ENCODE results near the gene STPG1.
"Not testable (repeated sequence)": the region's sequence is repeated elsewhere in the genome, so short reads cannot be mapped to it uniquely, and the experiment has no call there.

The STPG1 gene, protein sequence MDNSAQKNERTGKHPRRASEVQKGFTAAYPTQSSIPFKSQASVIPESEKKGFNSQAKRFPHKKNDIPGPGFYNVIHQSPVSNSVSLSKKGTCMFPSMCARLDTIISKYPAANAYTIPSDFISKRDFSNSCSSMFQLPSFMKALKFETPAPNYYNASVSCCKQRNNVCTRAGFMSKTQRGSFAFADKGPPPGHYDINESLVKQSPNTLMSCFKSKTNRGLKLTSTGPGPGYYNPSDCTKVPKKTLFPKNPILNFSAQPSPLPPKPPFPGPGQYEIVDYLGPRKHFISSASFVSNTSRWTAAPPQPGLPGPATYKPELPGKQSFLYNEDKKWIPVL

DNA sequence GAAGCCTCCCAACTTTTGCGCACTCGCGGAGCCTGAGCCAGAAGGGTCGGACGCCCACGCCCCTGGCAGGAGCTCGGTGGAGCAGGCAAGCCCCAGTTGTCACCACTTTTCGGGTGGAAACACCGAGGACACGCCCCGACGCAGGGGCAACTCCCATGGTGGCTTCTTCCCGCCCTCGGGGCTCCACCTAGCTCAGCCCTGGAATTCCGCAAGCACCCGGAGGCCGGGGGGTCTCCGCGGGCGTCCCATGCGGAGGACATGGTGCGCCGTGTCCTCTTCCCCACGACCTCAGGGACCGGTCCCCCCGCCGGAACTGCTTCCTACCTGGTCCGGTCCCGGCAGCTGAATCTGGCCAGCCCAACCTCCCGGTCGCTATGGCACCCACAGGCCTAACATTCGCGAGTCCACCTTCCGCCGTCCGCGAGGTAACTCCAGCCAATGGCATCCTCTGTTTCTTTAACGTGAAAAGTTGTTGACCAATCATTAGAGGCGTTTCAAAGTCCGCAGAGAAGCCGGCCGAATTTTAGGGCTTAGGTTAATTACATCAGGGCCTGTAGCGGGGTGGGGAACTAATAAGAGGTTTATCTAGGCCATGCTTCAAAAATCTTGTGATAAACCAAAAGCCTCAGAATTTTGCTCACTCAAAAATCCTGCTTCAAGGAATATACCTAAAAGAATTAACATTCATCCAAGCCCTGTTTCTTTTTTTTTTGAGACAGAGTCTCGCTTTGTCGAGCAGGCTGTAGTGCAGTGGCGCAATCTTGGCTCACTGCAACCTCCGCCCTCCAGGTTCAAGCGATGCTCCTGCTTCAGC lies at the start of gene STPG1:
Gene STPG1, minus strand, starts transcription at position 433 of the 814 bp plus-strand sequence. CDS start 12,394 bp downstream, outside the sequence.
- H3K27ac ChIP-seq = peak within 1 kb of the TSS; percentile 85
- no peak for DNase-seq (ENCODE audit: low read depth, low spot score)

DNA sequence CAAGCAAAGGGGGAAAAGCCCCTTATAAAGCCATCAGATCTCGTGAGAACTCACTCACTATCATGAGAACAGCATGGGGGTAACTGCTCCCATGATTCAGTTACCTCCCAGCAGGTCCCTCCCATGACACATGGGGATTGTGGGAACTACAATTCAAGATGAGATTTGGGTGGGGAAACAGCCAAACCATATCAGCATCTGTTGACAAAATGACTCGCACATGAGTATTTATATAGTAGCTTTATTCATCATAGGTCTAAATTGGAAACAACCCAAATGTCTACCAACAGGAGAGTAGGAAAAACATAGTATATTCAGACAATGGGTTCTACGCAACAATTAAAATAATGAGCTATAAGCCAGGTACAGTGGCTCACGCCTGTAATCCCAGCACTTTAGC lies 48.5 kb upstream of the STPG1 start:
- peak; percentile 26 for DNase-seq (ENCODE audit: low read depth, low spot score)
- peak overlapping the region; percentile 35 for H3K27ac ChIP-seq

DNA sequence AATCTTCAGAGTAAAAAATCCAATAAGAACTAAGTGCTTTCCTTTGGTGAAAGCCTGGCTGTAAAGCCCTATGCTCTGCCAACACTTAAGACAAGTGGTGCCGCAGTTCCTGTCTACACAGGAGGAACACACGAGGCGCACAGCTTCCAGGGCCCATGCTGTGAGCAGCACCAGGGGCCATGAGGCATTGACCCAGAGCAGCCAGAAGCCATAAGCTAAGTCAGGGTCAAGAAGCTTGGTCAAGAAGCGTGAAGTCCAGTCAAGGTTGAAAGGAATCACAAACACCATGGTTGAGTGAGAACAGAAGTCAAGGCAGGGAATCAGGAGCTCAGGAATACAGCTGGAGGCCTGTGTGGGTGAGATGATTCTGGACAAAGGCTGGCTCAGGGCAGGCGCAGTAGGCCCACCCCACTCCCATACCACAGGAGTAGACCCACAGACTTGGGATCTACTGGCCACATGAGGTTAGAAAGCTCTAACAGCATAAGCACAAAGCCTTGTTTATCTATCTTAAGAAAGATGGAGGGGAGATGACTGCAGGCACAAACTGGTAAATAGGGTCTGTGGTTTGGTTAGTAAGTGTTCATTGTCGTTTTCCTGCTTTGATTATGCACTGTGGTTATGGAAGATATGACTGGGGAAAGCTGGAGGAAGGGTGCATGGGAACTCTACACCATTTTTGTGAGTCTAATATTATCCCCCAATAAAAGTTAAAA lies 46.1 kb upstream of the STPG1 start:
- no peak overlapping the region for H3K27ac ChIP-seq
- no peak for DNase-seq (ENCODE audit: low read depth, low spot score)

DNA sequence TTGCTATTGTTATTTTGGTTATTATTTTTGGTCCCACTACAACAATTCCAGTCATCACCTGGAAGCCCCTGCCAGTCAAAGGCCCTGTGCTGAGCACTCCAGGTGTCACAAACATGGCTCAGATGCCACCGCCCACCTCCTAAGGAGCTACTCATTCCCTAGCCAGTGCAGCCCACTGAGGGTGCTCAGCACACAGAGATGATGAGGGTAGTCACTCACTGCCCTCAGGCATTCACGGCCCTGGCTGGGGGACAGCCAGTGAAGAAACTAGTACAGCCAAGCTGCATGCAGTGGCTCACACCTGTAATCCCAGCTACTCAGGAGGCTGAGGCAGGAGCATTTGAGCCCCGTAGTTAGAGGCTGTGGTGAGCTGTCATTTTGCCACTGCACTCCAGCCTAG lies 44.3 kb upstream of the STPG1 start:
- DNase-seq (ENCODE audit: low read depth, low spot score) = no peak
- H3K27ac ChIP-seq = no peak overlapping the region

DNA sequence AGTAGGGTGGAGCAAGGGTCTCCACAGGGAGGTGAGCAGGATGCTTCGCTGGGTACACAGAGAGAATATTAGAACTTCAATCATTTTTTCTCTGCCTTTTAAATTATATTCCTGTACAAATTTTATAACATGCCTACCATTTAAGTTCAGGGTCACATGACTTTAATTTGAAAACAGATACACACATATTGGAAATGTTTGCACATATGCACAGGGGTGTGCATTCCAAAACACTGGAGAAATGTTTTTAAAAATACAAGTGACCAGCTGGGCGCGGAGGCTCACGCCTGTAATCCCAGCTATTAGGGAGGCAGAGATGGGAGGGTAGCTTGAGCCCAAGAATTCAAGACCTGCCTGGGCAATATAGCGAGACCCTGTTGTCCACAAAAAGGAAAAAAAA lies 41.7 kb upstream of the STPG1 start:
- no peak for DNase-seq (ENCODE audit: low read depth, low spot score)
- no peak overlapping the region for H3K27ac ChIP-seq

DNA sequence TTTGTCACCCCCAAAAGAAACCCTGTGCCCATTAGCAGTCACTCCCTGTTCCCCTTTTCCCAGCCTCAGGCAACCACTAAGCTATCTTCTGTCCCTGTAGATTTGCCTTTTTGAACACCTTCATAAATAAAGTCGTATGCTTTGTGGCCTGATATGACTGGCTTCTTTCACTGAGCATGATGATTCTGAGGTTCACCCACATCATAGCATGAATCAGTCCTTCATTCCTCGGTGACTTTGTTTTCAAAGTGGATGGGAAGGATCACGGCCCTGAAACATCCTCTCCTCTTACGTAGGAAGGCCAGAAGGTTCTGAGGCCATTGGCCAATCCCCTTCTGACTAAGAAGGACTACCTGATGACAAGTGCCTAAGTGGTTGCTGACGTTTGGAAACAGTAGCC lies 41.1 kb upstream of the STPG1 start:
- no peak overlapping the region for H3K27ac ChIP-seq
- DNase-seq (ENCODE audit: low read depth, low spot score) = no peak

DNA sequence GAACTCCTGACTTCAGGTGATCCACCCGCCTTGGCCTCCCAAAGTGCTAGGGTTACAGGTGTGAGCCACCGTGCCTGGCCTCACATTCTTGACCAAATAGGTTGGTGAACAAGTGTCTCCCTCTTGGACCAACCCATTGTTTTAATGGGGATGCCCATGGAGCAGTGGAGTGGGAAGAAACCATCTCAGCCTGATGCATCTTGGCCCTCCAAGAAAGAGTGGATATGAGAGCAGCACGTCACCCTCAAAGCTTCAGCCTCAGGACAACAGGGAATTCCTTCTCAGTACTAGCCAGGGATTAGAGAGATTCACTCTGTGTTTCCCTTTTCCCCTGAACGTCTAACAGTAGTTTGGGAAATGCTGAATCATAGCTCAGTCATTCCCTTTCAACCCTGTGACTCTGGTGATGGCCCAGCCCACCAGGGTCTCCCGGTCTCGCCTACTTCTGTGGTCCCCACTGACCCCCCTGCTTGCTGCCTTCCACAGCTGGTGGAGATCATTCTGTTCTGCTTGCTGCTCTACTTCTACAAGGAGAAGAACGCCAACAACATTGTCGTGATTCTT lies 39.4 kb upstream of the STPG1 start:
- H3K27ac ChIP-seq = no peak overlapping the region
- DNase-seq (ENCODE audit: low read depth, low spot score) = no peak

DNA sequence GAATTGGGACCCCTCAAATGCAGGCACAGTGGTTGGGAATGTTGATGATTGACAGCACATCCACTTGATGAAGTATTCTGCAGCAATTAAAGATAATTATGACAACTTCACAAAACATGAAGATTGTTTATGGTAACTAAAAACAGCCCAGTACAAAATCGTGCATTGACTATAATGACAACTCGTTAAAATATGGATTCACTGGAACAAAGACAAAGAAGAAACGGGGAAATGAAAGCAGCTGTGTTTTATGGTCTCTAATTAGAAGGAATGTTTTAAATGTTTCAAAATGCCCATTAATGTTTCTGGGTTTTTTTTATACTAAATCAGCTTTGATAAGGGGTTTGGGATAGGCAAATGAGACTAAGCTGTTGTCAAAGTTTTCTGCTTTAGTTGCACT lies 38.2 kb upstream of the STPG1 start:
- no peak overlapping the region for H3K27ac ChIP-seq

DNA sequence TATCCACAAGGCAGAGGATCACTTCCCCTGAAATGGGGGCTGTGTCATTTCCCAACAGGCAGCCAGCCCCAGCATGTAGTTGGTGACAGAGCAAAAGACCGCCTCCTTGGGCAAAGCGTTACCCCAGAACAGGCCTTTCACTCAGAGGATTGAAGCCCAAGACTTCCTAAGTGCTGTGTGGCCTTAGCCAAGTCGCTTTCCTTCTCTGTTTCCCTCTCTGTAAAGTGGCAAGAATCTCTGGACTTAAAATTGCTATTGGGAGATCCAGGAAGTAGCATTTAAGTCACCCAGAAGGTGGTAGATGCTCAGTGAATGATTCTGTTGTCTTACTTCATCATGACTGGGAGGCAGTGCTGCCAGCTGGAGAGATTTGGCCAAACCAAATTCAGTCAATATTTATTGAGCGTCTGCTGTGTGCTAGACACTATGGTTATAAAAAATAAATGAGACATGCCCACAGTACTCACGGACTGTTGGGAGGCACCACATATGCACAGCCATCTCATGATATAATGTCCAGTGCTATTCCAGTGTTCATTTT lies 37.3 kb upstream of the STPG1 start:
- no peak overlapping the region for H3K27ac ChIP-seq

More for the DNA sequence above, 38.2 kb upstream of the STPG1 start:
- DNase-seq (ENCODE audit: low read depth, low spot score) = no peak

DNA sequence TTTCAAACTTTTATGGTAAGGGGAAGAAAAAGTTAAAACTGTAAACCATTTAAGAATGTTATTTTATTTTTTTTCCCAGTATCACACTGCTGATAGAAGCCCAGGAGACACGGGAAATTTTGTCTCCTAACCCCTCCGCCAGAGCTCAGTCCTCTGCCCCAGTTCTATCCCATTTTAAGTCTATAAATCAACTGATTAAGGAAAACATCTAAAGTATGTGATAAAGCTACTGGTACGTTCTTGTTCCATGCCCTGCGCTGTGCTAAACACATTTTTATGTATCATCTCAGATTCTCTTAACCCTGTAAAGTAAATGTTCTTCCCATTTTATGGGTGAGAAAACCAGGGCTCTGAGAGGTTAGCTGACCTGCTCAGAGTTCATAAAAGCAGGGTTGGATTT lies 36.7 kb upstream of the STPG1 start:
- no peak overlapping the region for H3K27ac ChIP-seq
- DNase-seq (ENCODE audit: low read depth, low spot score) = no peak

More for the DNA sequence above, 37.3 kb upstream of the STPG1 start:
- no peak for DNase-seq (ENCODE audit: low read depth, low spot score)

DNA sequence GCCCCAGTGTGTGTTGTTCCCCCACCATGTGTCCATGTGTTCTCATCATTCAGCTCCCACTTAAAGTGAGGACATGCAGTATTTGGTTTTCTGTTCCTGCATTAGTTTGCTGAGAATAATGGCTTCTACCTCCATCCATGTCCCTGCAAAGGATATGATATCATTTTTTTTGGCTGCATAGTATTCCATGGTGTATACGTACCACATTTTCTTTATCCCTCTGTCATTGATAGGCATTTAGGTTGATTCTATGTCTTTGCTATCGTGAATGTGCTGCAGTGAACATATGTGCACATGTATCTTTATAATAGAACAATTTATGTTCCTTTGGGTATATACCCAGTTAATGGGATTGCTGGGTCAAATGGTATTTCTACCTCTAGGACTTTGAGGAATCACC lies 32.9 kb upstream of the STPG1 start:
- DNase-seq (ENCODE audit: low read depth, low spot score); H3K27ac ChIP-seq: not testable (repeated sequence)

DNA sequence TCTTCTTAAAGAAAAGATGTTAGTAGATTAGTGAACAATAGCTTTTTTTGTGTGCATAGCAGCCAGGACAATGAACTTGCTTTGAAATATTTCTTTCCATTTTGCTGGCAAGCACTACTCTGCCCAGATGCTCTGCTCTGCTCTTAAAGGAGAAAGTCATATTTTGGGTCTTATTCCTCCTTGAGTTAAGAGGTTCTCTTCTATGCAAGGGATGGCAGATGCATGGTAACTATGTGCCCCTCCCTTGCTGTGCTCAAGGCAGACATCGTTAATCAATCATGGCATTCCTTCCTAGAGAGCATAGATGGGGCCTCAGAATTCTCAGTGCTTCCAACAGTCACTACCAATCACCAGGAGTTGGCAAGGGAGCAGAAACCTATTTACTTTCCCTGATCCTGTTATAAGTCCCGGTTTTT lies 29.7 kb upstream of the STPG1 start:
- no peak for DNase-seq (ENCODE audit: low read depth, low spot score)

DNA sequence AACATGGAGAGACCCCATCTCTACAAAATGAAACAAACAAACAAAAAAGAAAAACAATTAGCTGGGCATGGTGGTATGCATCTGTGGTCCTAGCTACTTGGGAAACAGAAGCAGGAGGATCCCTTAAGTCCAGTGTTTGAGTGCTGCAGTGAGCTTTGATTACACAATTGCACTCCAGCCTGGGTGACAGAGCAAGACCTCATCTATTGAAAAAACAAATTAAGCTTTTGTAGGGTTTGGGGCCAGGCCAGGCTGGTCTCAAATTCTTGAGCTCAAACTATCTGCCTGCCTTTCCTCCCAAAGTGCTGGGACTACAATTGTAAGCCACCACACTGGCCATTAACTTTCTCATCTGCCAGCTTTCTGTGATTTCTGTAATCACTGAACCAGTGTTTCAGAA lies 29.2 kb upstream of the STPG1 start:
- H3K27ac ChIP-seq = no peak overlapping the region
- no peak for DNase-seq (ENCODE audit: low read depth, low spot score)

More for the DNA sequence above, 29.7 kb upstream of the STPG1 start:
- no peak overlapping the region for H3K27ac ChIP-seq

DNA sequence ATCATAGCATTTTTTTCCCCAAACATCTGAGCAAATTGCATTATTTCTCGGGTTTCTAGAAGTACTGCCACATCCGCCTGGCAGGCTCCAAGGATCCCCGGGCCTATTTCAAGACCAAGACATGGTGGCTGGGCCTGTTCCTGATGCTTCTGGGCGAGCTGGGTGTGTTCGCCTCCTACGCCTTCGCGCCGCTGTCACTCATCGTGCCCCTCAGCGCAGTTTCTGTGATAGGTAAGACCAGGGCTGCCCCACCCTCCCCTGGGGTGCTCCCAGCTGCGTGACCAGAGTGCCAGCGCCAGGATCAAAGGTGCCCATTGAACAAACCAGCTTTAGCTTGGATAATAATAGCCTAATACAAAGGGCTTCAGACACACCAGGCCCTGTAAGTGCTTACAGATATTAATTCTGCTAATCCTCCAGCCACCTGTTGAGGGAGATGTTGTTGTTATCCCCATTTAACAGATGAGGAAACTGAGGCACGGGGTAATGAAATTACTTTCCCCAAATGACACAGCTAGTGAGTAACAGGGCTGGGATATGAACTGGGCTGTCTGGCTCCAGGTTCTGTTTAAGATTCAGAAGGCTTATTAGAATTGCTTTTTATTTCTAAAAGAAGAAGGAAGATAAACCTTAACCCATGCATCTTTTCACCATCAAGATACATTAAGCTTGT lies 28.6 kb upstream of the STPG1 start:
- DNase-seq (ENCODE audit: low read depth, low spot score) = no peak
- H3K27ac ChIP-seq = no peak overlapping the region

DNA sequence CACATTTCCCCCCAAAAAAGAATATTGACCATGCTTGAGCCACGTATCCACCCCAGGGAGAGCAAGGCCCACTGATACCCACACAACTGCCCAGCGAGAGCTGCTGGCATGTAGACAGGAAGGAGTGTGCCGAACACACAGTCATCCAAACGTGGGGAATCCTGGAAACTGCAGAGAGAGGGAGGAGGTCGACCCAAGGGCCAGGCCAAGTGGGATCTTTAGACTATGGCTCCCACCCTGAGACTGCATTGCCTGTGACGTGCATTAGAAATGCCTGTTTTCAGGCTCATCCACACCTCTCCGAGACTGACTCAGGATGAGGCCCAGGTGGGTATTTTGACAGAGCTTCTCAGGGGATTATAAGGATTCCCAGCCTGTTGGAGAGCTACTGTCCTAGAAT lies 27.9 kb upstream of the STPG1 start:
- no peak overlapping the region for H3K27ac ChIP-seq
- DNase-seq (ENCODE audit: low read depth, low spot score) = no peak

DNA sequence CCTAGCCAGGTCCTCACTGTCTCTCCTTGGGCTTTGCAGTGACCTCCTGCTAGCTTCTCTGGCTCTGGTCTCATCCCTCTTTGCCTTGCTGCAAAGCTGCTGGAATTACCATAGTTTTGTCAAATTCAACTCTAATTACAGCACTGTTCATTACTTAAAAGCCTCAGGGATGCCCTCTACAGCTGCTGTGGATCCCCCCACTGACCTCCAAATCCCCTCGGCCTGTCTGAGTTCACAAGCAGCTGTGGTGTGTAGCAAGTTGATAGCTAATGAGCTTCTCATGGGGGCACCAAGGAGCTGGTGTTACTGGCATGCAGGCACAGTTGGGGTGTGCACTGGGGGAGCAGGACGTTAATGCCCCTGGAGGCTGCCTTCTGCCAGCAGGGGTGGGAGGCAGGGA lies 26.9 kb upstream of the STPG1 start:
- DNase-seq (ENCODE audit: low read depth, low spot score) = no peak
- no peak overlapping the region for H3K27ac ChIP-seq

DNA sequence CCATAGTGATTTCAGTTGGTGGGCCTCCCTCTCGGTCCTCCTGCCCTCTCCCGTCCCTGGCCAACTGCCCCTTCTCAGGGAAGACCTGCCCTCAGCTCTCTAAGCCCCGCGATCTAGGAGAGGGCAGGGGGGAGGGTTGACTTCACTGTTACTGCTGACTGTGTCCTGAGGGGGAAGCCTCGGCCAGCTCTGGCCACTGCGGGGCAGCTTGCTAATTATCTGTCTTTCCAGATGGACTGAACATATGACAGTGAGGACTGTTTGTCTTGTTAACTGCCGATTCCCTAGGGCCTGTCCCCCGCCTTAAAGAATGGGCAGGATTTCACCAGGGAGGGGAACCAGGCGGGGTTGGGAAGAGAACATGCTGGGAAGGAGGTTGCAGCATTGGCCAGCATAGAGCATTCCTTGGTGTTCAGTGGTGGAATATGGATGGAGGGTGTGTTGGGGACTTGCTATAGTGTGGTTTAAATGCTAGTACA lies 24.9 kb upstream of the STPG1 start:
- DNase-seq (ENCODE audit: low read depth, low spot score) = no peak
- no peak overlapping the region for H3K27ac ChIP-seq

DNA sequence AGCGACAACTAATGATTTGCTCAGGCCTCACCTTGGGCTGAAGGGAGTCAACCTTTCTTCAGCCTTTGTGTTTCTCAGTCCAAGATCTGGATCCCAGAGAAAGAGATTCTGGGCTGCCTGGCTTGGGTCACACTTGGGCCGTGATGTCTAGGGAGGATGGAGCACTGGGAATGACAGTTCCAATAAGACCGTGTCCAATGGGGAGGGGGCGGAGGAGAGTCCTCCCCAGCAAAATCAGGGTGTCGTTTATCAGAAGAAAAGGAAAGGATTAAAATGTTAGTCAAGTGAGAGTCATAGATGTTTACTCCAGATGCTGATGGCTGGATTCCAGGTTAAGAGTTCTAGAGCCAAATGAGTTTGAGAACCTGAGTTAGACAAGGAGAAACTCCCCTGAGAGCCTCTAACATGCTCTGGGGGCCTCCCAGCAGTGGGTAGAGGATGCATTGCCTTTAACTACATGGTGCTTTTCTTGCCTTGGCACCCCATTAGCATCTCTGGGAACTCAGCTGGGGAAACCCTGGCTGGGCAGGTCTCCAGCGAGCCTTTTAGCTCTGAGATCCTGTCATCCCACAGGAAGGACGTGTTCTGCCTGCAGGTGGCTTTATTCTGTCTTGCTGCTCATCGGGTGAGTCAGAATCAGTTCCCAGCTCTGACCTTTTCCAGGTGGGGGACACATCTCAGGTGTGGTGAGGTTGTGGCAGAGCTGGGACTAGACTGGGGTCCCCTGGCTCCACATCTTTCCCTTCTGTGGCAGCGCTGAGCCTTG lies 24.2 kb upstream of the STPG1 start:
- H3K27ac ChIP-seq = no peak overlapping the region
- DNase-seq (ENCODE audit: low read depth, low spot score) = no peak

DNA sequence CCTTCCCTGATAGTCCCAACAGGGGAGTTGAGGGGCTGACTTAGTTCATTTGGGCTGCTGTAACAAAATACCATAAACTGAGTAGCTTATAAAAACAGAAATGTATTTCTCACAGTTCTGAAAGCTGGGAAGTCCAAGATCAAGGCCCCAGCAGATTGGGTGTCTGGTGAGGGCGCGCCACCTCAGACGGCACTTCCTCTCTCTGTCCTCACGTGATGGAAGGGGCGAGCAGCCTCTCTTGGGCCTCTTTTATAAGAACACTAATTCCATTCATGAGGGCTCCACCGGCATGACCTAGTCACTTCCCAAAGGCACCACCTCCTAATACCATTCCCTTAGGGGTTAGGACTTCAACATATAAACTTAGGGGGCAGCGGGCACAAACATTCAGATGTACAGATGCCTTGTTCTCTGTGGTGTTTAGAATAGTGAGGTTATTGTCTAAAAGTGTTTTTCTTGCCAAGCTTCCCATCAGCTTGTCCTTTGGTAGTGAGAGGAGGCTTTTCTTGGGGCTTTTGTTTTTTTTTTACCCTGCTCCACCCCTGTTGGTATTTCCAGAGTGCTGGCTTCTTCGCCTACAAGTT lies 22.3 kb upstream of the STPG1 start:
- no peak overlapping the region for H3K27ac ChIP-seq

More for the DNA sequence above, 22.3 kb upstream of the STPG1 start:
- DNase-seq (ENCODE audit: low read depth, low spot score) = no peak

All from epithelial cell of prostate (primary cell).